Neuronal stem cell (in vitro differentiated cells): ENCODE measurements around the gene RPS6KB1.
"Not testable (repeated sequence)": the region's sequence is repeated elsewhere in the genome, so short reads cannot be mapped to it uniquely, and the experiment has no call there.

ENCODE experiments used
- DNase-seq: peaks from one replicate; pipeline ENCODE4 v3.0.0-alpha.2; 2013; ENCODE audit warnings: low spot score
- H2AFZ ChIP-seq: one replicate; pipeline ENCODE4 v1.6.1; 2013; ENCODE audit warnings: mild to moderate bottlenecking, low read length, inconsistent platforms
- H2AK5ac ChIP-seq: 2 replicates; pipeline ENCODE4 v1.6.1; 2013; ENCODE audit warnings: low read depth, mild to moderate bottlenecking, inconsistent platforms, low read length, moderate library complexity, mixed read lengths
- H2BK120ac ChIP-seq: 2 replicates; pipeline ENCODE4 v1.6.1; 2013; ENCODE audit warnings: low read depth, mild to moderate bottlenecking, inconsistent platforms, low read length, moderate library complexity, mixed read lengths
- H2BK12ac ChIP-seq: one replicate; pipeline ENCODE4 v1.6.1; 2013; ENCODE audit warnings: low read length, inconsistent platforms
- H2BK15ac ChIP-seq: 2 replicates; pipeline ENCODE4 v1.6.1; 2013; ENCODE audit warnings: mild to moderate bottlenecking, low read length, inconsistent platforms, mixed read lengths
- H2BK5ac ChIP-seq: one replicate; pipeline ENCODE4 v1.6.1; 2013; ENCODE audit warnings: inconsistent platforms, mild to moderate bottlenecking, low read length, moderate library complexity
- H3K14ac ChIP-seq: one replicate; pipeline ENCODE4 v1.6.1; 2013; ENCODE audit warnings: low read length, inconsistent platforms
- H3K18ac ChIP-seq: 2 replicates; pipeline ENCODE4 v1.6.1; 2013; ENCODE audit warnings: low read length, inconsistent platforms
- H3K23ac ChIP-seq: 2 replicates; pipeline ENCODE4 v1.6.1; 2013; ENCODE audit warnings: low read depth, mild to moderate bottlenecking, mixed read lengths, low read length, inconsistent platforms; ENCODE audit not compliant: poor library complexity
- H3K27ac ChIP-seq: replicated peaks from 3 replicates; pipeline ENCODE4 v1.5.1; 2013; ENCODE audit warnings: low read length, inconsistent platforms
- H3K27me3 ChIP-seq, 3 experiments: 2 replicates each; pipeline ENCODE4 v1.6.1; 2013; ENCODE audit warnings: low read length in 3 of 3, mild to moderate bottlenecking in 2 of 3, inconsistent platforms in 1 of 3, low read depth in 1 of 3, mixed read lengths in 1 of 3, moderate library complexity in 1 of 3; ENCODE audit not compliant: control insufficient read depth in 3 of 3, insufficient read depth in 3 of 3
- H3K36me3 ChIP-seq, 2 donors: replicated peaks in 1 of 2; 2 replicates each; pipeline ENCODE4 v1.6.1; 2013; ENCODE audit warnings: low read length in 2 of 2; ENCODE audit not compliant: control insufficient read depth in 2 of 2, insufficient read depth in 2 of 2
- H3K4ac ChIP-seq: 2 replicates; pipeline ENCODE4 v1.6.1; 2013; ENCODE audit warnings: inconsistent platforms, mild to moderate bottlenecking, low read length, moderate library complexity
- H3K4me1 ChIP-seq, 2 donors: 1 replicate in 1 of 2; 2 replicates in 1 of 2; pipeline ENCODE4 v1.6.1; 2013; ENCODE audit warnings: low read length in 2 of 2, low read depth in 1 of 2; ENCODE audit not compliant: control insufficient read depth in 2 of 2, insufficient read depth in 1 of 2
- H3K4me2 ChIP-seq: one replicate; pipeline ENCODE4 v1.6.1; 2013; ENCODE audit warnings: mild to moderate bottlenecking, low read length, inconsistent platforms; ENCODE audit not compliant: insufficient read depth, poor library complexity, severe bottlenecking
- H3K4me3 ChIP-seq, 2 donors: 2 replicates each; pipeline ENCODE4 v1.5.1; 2013; ENCODE audit warnings: low read length in 2 of 2, mild to moderate bottlenecking in 2 of 2, inconsistent platforms in 1 of 2, moderate library complexity in 1 of 2
- H3K79me1 ChIP-seq: one replicate; pipeline ENCODE4 v1.6.1; 2013; ENCODE audit warnings: low read depth, mild to moderate bottlenecking, inconsistent platforms, low read length, moderate library complexity
- H3K9ac ChIP-seq: one replicate; pipeline ENCODE4 v1.6.1; 2013; ENCODE audit warnings: mild to moderate bottlenecking, low read depth, low read length, inconsistent platforms; ENCODE audit not compliant: poor library complexity
- H3K9me3 ChIP-seq, 2 donors: replicated peaks in 1 of 2; 2 replicates each; pipeline versions ENCODE3 to v1.6.1; 2013; ENCODE audit warnings: low read length in 2 of 2, mild to moderate bottlenecking in 2 of 2, inconsistent platforms in 1 of 2, low read depth in 1 of 2, mixed read lengths in 1 of 2, moderate library complexity in 1 of 2; ENCODE audit not compliant: control insufficient read depth in 2 of 2, insufficient read depth in 1 of 2
- H4K8ac ChIP-seq: one replicate; pipeline ENCODE4 v1.6.1; 2013; ENCODE audit warnings: low read depth, mild to moderate bottlenecking, inconsistent platforms, low read length, moderate library complexity
- H4K91ac ChIP-seq: one replicate; pipeline ENCODE4 v1.6.1; 2013; ENCODE audit warnings: low read length, low read depth, mild to moderate bottlenecking, inconsistent platforms; ENCODE audit not compliant: poor library complexity
- WGBS, 2 donors: extraction: QIAGEN DNeasy Blood & Tissue Kit; methylation state at CpG; one replicate each; pipeline ENCODE4 v1.1.7; 2013; ENCODE audit warnings: missing lambda C conversion rate in 2 of 2, mixed read lengths in 1 of 2; ENCODE audit not compliant: insufficient read length in 2 of 2, insufficient replicate concordance in 1 of 2; ENCODE audit errors: extremely low coverage in 2 of 2; 5-methylcytosine and 5-hydroxymethylcytosine counted together

The RPS6KB1 gene

DNA sequence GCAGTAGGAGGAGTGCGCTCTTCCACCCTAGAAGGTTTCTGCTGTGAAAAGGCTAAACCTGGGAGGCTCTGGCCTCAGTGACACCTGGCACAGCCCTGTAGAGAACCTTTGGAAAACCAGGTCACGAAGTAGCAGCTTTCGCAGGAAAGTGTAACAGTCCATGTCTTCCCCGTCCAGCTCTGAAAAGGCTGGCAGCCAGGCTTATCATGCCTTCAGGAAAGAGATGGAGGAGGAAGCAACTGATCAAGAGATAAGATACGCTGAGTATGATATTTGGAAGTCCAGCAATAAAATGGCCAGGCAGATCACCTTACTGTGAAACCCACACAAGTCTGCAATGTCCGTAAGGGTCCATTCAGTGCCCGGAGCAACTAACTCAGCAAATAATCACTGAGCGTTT, 22.4 kb upstream of the RPS6KB1 start:
- H3K14ac ChIP-seq, result no peak overlapping the region
- no peak overlapping the region for H3K4me3 ChIP-seq
- no peak overlapping the region for H2BK5ac ChIP-seq
- no peak overlapping the region for H3K4me2 ChIP-seq
- H4K8ac ChIP-seq, result no peak overlapping the region
- no CpG with 5 or more reads among the region's 8 CpGs for WGBS, 2 donors
- no peak overlapping the region for H2BK12ac ChIP-seq
- H3K79me1 ChIP-seq, result no peaks in the 10 kb centered on the region
- DNase-seq, result no peak
- H4K91ac ChIP-seq, result no peak overlapping the region
- H3K4ac ChIP-seq, result no peak overlapping the region
- H3K4me1 ChIP-seq, result peaks cover 0 to 5% of the 10 kb centered on the region in 2 donors
- H3K9ac ChIP-seq, result no peak overlapping the region
- H2BK15ac ChIP-seq, result no peak overlapping the region
- H3K9me3 ChIP-seq, result no peaks in the 10 kb centered on the region
- H3K18ac ChIP-seq, result no peak overlapping the region
- no peak overlapping the region for H3K27ac ChIP-seq
- no peak overlapping the region for H2AK5ac ChIP-seq
- H2BK120ac ChIP-seq, result no peak overlapping the region
- peaks cover 8 to 44% of the 10 kb centered on the region in 2 donors for H3K36me3 ChIP-seq
- H3K27me3 ChIP-seq, result no peaks in the 10 kb centered on the region
- H2AFZ ChIP-seq, result no peak overlapping the region
- H3K23ac ChIP-seq, result no peak overlapping the region

DNA sequence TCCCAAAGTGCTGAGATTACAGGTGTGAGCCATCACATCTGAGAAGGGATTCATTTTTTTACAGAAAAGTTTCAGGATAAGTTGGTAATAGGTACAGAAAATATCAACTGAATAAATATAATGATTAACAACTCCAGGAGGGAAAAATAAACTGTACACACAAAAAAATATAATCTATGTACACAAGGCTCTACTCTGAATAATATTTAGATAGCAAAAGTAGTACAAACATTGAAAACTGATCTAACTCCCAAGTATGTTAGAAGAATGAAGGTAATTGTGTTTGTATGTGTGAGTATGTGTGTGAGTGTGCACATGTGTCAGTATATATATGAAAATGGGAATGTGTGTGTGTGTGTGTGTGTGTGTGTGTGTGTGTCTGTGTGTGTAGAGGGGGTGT, 20.6 kb upstream of the RPS6KB1 start:
- H3K23ac ChIP-seq, result no peak overlapping the region
- H2BK120ac ChIP-seq, result no peak overlapping the region
- H3K36me3 ChIP-seq, result peaks cover 13 to 53% of the 10 kb centered on the region in 2 donors
- H3K18ac ChIP-seq, result no peak overlapping the region
- peaks cover 0 to 5% of the 10 kb centered on the region in 2 donors for H3K4me1 ChIP-seq
- H3K9me3 ChIP-seq, result no peaks in the 10 kb centered on the region
- H2BK15ac ChIP-seq, result no peak overlapping the region
- H2BK12ac ChIP-seq, result no peak overlapping the region
- no peaks in the 10 kb centered on the region for H3K27me3 ChIP-seq
- no peak for DNase-seq
- H3K4me3 ChIP-seq, result no peak overlapping the region
- no peak overlapping the region for H2AK5ac ChIP-seq
- no peaks in the 10 kb centered on the region for H3K79me1 ChIP-seq
- H3K27ac ChIP-seq, result no peak overlapping the region
- H2AFZ ChIP-seq, result no peak overlapping the region
- H3K14ac ChIP-seq, result no peak overlapping the region
- H2BK5ac ChIP-seq, result no peak overlapping the region
- H3K4ac ChIP-seq, result no peak overlapping the region
- H4K91ac ChIP-seq, result no peak overlapping the region
- H3K9ac ChIP-seq, result no peak overlapping the region
- no peak overlapping the region for H4K8ac ChIP-seq
- H3K4me2 ChIP-seq, result no peak overlapping the region

GRCh38 chr17:59873414-59873813, 19.5 kb upstream of the RPS6KB1 start:
- not testable (repeated sequence) for H3K4ac ChIP-seq, H2AK5ac ChIP-seq, H3K18ac ChIP-seq, H2BK12ac ChIP-seq, H4K91ac ChIP-seq, H2BK15ac ChIP-seq, H2AFZ ChIP-seq, H3K14ac ChIP-seq, H3K79me1 ChIP-seq, H3K4me2 ChIP-seq, H3K4me3 ChIP-seq, H2BK5ac ChIP-seq, H3K9me3 ChIP-seq, H3K27ac ChIP-seq, H3K23ac ChIP-seq, H3K9ac ChIP-seq, H3K4me1 ChIP-seq, H4K8ac ChIP-seq, DNase-seq, H3K27me3 ChIP-seq, H2BK120ac ChIP-seq
- no CpG with 5 or more reads among the region's 8 CpGs for WGBS, 2 donors
- H3K36me3 ChIP-seq, result peaks cover 15 to 58% of the 10 kb centered on the region in 2 donors

DNA sequence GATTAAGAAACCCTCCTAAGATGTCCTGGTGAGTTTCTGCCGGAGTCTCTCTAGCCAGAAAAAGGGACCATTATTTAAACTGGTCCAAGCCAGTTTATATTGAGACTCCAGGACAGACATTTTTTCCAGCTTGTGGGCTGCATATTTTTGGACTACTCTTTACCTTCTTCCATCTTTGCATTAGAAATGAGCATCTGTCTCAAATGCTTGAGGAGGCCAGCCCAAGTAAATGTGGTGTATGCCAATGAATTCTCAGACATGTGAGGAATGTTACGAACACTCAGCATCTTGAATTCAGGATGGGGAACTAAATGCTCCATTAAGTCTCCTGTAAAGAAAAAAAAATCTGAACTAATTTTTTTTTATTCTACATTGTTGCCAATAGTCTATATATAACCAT, 18.5 kb upstream of the RPS6KB1 start:
- Histone ChIP-seq H2BK5ac (no peak overlapping the region), H2BK12ac (no peak overlapping the region), H4K8ac (no peak overlapping the region), H3K27me3 (no peaks in the 10 kb centered on the region), H4K91ac (no peak overlapping the region), H2BK15ac (no peak overlapping the region), H3K14ac (no peak overlapping the region), H2AK5ac (no peak overlapping the region), H3K9me3 (no peaks in the 10 kb centered on the region), H3K79me1 (no peaks in the 10 kb centered on the region), H3K27ac (no peak overlapping the region), H3K18ac (no peak overlapping the region), H2AFZ (peak overlapping the region; percentile 18), H3K36me3 (peaks cover 15 to 65% of the 10 kb centered on the region in 2 donors), H3K4me2 (no peak overlapping the region), H3K4me3 (no peak overlapping the region), H3K23ac (no peak overlapping the region), H3K4ac (no peak overlapping the region), H3K9ac (no peak overlapping the region), H2BK120ac (no peak overlapping the region), H3K4me1 (peaks cover 0 to 5% of the 10 kb centered on the region in 2 donors)
- no CpG with 5 or more reads among the region's 2 CpGs for WGBS, 2 donors
- no peak for DNase-seq
